Astrocyte (in vitro differentiated cells and primary cell): Measurements from ENCODE around the gene PDE7B. TPM values are rescaled to one million over a fixed set of nuclear protein-coding genes. Genes with fewer than 3 reads are reported as not detected.

ENCODE experiments used
- DNase-seq: peaks from one replicate; pipeline ENCODE4 v3.0.0-alpha.2; 2010; ENCODE audit warnings: low read depth
- FAIRE-seq: peaks from 2 replicates; lab custom pipeline; 2011; peaks lifted over from hg19 to GRCh38; lab: Jason Lieb, UNC
- H2AFZ ChIP-seq: 2 replicates; pipeline ENCODE4 v1.6.0; 2012; ENCODE audit warnings: low read depth, low read length, inconsistent platforms
- H3K27ac ChIP-seq: 2 replicates; pipeline ENCODE4 v1.5.1; 2011; ENCODE audit warnings: low read depth, low read length, inconsistent platforms
- H3K27me3 ChIP-seq: 2 replicates; pipeline ENCODE4 v1.6.0; 2011; ENCODE audit warnings: low read length, inconsistent platforms; ENCODE audit not compliant: insufficient read depth
- H3K36me3 ChIP-seq: 2 replicates; pipeline ENCODE4 v1.5.1; 2011; ENCODE audit warnings: low read length, inconsistent platforms; ENCODE audit not compliant: insufficient read depth
- H3K4me1 ChIP-seq: 2 replicates; pipeline ENCODE4 v1.5.1; 2011; ENCODE audit warnings: low read length, inconsistent platforms; ENCODE audit not compliant: insufficient read depth
- H3K4me2 ChIP-seq: 2 replicates; pipeline ENCODE4 v1.6.0; 2012; ENCODE audit warnings: low read length, inconsistent platforms
- H3K4me3 ChIP-seq: 2 replicates; pipeline ENCODE4 v1.5.1; 2011; ENCODE audit warnings: low read depth, mild to moderate bottlenecking, low read length, inconsistent platforms; ENCODE audit not compliant: insufficient read depth
- H3K79me2 ChIP-seq: 2 replicates; pipeline ENCODE4 v1.6.0; 2012; ENCODE audit warnings: mild to moderate bottlenecking, low read length, inconsistent platforms; ENCODE audit not compliant: insufficient read depth
- H3K9ac ChIP-seq: 2 replicates; pipeline ENCODE4 v1.6.0; 2012; ENCODE audit warnings: mild to moderate bottlenecking, low read length, inconsistent platforms
- H3K9me3 ChIP-seq: 2 replicates; pipeline ENCODE4 v1.5.1; 2012; ENCODE audit warnings: low read depth, mild to moderate bottlenecking, low read length, inconsistent platforms; ENCODE audit not compliant: insufficient read depth
- H4K20me1 ChIP-seq: 2 replicates; pipeline ENCODE4 v1.6.0; 2012; ENCODE audit warnings: low read length, inconsistent platforms; ENCODE audit not compliant: insufficient read depth
- H3K27ac Mint-ChIP-seq: one replicate; pipeline ENCODE4 v1.8.0; 2021; ENCODE audit warnings: mild to moderate bottlenecking, mixed read lengths; ENCODE audit not compliant: unreplicated experiment
- H3K27me3 Mint-ChIP-seq: one replicate; pipeline ENCODE4 v1.8.0; 2021; ENCODE audit warnings: low read depth, mixed read lengths; ENCODE audit not compliant: unreplicated experiment
- H3K36me3 Mint-ChIP-seq: one replicate; pipeline ENCODE4 v1.8.0; 2021; ENCODE audit warnings: low read depth, mixed read lengths; ENCODE audit not compliant: unreplicated experiment
- H3K4me1 Mint-ChIP-seq: one replicate; pipeline ENCODE4 v1.8.0; 2021; ENCODE audit warnings: low read depth, mixed read lengths; ENCODE audit not compliant: unreplicated experiment
- H3K4me3 Mint-ChIP-seq: one replicate; pipeline ENCODE4 v1.8.0; 2021; ENCODE audit warnings: mild to moderate bottlenecking, moderate library complexity, mixed read lengths; ENCODE audit not compliant: unreplicated experiment
- H3K9me3 Mint-ChIP-seq: one replicate; pipeline ENCODE4 v1.8.0; 2021; ENCODE audit warnings: mild to moderate bottlenecking, mixed read lengths; ENCODE audit not compliant: unreplicated experiment
- EZH2 ChIP-seq: IDR thresholded peaks from 2 replicates; pipeline ENCODE4 v1.6.1; 2012; ENCODE audit warnings: mild to moderate bottlenecking, low read length, inconsistent platforms; ENCODE audit not compliant: insufficient read depth
- total RNA-seq: library from RNA; stranded (reverse); gene quantifications from 2 replicates; pipeline ENCODE4 v1.2.1, GENCODE V29; 2021
- TF ChIP-seq, protein P1 (sequence below): IDR thresholded peaks from 2 replicates; pipeline ENCODE4 v1.5.1; 2011; ENCODE audit warnings: low read depth, mild to moderate bottlenecking, inconsistent platforms, low read length, moderate library complexity; ENCODE audit not compliant: insufficient read depth

Gene PDE7B
- total RNA-seq, 1 donor from 2014 or later: 0.27 TPM

DNA sequence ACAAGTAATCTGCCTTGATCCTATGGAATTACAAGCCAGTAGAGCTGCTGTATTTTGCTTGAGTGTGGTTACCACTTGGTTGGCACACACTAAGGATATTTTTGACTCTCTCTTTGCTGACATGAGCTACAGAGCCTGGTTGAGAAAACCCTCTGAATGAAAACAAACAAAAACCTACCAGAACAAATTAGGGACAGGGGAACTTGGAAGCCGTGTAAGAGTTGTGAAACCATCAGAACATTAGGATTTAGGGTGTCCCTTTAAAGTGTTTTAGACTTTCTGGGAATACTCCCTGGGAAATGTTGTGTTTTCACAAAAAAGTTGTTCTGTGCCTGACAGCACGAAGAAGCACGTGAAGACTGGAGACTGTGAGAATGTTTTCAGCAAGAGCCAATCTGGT lies 20.5 kb upstream of the PDE7B start:
- Mint-ChIP-seq H3K9me3 (no peaks in the 10 kb centered on the region), H3K4me3 (no peak overlapping the region), H3K27ac (no peak overlapping the region), H3K27me3 (no peaks in the 10 kb centered on the region), H3K36me3 (no peaks in the 10 kb centered on the region), H3K4me1 (peaks cover 5% of the 10 kb centered on the region)
- no peak overlapping the region for H3K4me3 ChIP-seq
- DNase-seq (no peak), FAIRE-seq (no peak)
- no peaks in the 10 kb centered on the region for H3K79me2 ChIP-seq
- no peaks in the 10 kb centered on the region for H4K20me1 ChIP-seq
- H3K27me3 ChIP-seq: no peaks in the 10 kb centered on the region
- H3K9me3 ChIP-seq: no peaks in the 10 kb centered on the region
- H3K9ac ChIP-seq: no peak overlapping the region
- TF ChIP-seq, protein P1, sequence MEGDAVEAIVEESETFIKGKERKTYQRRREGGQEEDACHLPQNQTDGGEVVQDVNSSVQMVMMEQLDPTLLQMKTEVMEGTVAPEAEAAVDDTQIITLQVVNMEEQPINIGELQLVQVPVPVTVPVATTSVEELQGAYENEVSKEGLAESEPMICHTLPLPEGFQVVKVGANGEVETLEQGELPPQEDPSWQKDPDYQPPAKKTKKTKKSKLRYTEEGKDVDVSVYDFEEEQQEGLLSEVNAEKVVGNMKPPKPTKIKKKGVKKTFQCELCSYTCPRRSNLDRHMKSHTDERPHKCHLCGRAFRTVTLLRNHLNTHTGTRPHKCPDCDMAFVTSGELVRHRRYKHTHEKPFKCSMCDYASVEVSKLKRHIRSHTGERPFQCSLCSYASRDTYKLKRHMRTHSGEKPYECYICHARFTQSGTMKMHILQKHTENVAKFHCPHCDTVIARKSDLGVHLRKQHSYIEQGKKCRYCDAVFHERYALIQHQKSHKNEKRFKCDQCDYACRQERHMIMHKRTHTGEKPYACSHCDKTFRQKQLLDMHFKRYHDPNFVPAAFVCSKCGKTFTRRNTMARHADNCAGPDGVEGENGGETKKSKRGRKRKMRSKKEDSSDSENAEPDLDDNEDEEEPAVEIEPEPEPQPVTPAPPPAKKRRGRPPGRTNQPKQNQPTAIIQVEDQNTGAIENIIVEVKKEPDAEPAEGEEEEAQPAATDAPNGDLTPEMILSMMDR: no peak
- TF ChIP-seq EZH2: no peak
- H3K4me1 ChIP-seq: peaks cover 10% of the 10 kb centered on the region
- no peak overlapping the region for H3K27ac ChIP-seq
- no peak overlapping the region for H2AFZ ChIP-seq
- H3K4me2 ChIP-seq: no peak overlapping the region
- H3K36me3 ChIP-seq: no peaks in the 10 kb centered on the region

DNA sequence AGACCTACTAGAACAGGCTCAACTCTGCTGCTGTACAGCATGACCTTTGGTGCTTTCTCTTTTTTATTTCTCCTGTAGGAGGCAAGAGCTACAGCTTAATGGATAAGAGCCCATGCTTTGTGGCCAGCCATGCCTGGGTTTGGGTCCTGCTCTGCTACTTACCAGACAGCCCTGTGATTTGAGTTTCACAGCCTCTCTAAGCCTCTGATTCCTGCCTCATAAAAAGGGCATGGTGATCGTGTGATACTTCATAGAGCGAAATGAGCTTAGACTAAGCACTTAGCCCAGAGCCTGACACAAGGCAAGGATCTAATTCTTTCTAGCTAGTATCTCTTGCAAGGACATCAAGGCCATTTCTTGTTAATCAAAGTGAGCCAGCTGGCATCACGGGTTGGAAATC lies 19.3 kb upstream of the PDE7B start:
- no peak for DNase-seq
- H3K4me1 Mint-ChIP-seq: peaks cover 3% of the 10 kb centered on the region
- Histone ChIP-seq H3K4me3 (no peak overlapping the region), H3K27me3 (no peaks in the 10 kb centered on the region), H4K20me1 (no peaks in the 10 kb centered on the region), H3K4me1 (peaks cover 10% of the 10 kb centered on the region), H3K36me3 (no peaks in the 10 kb centered on the region), H3K9me3 (no peaks in the 10 kb centered on the region), H3K27ac (no peak overlapping the region), H2AFZ (no peak overlapping the region), H3K4me2 (no peak overlapping the region), H3K9ac (no peak overlapping the region), H3K79me2 (no peaks in the 10 kb centered on the region)
- H3K9me3 Mint-ChIP-seq: no peaks in the 10 kb centered on the region
- no peak for FAIRE-seq
- no peak overlapping the region for H3K27ac Mint-ChIP-seq
- TF ChIP-seq, protein P1: no peak
- TF ChIP-seq EZH2: no peak
- H3K4me3 Mint-ChIP-seq: no peak overlapping the region
- H3K36me3 Mint-ChIP-seq: no peaks in the 10 kb centered on the region
- no peaks in the 10 kb centered on the region for H3K27me3 Mint-ChIP-seq

DNA sequence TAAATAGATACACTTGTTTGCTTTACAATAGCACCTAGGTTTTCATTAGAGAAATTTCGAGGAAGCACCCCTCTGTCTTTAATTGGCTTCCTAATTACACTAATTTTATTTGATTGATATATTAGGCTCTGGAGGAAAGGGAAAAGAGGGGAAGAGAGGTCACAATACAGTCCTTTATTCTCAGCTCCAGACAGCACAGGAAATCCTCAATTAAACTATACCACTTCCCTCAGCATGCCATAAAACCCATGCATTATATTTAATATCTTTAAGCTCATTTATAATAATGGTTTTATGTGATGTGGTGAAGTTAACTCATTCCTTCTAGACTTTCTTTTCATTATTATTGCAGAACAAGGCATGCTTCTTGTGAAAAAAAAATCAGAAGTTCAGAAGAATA lies 17.7 kb upstream of the PDE7B start:
- H2AFZ ChIP-seq: no peak overlapping the region
- H3K27ac Mint-ChIP-seq: no peak overlapping the region
- H3K36me3 ChIP-seq: no peaks in the 10 kb centered on the region
- H3K36me3 Mint-ChIP-seq: no peaks in the 10 kb centered on the region
- no peak overlapping the region for H3K27ac ChIP-seq
- H3K4me3 Mint-ChIP-seq: no peak overlapping the region
- no peaks in the 10 kb centered on the region for H3K9me3 Mint-ChIP-seq
- no peaks in the 10 kb centered on the region for H3K79me2 ChIP-seq
- no peaks in the 10 kb centered on the region for H3K9me3 ChIP-seq
- H3K4me3 ChIP-seq: no peak overlapping the region
- FAIRE-seq (no peak), DNase-seq (no peak)
- no peaks in the 10 kb centered on the region for H4K20me1 ChIP-seq
- H3K4me2 ChIP-seq: no peak overlapping the region
- H3K4me1 Mint-ChIP-seq: peaks cover 3% of the 10 kb centered on the region
- no peaks in the 10 kb centered on the region for H3K27me3 ChIP-seq
- peaks cover 10% of the 10 kb centered on the region for H3K4me1 ChIP-seq
- no peak for TF ChIP-seq EZH2
- TF ChIP-seq, protein P1: no peak
- H3K9ac ChIP-seq: no peak overlapping the region
- no peaks in the 10 kb centered on the region for H3K27me3 Mint-ChIP-seq
